ENCODE measurements around the gene PMS1.

- TF ChIP-seq POLR2A (IDR thresholded peaks at IDR 0.05; ENCODE audit: low read depth, low read length) = no peak
- no peak for TF ChIP-seq POLR2AphosphoS5 (IDR thresholded peaks at IDR 0.05; ENCODE audit: low read depth, low read length)
- no peak for TF ChIP-seq TAF1 (IDR thresholded peaks at IDR 0.05; ENCODE audit: low read depth, low read length)
- TF ChIP-seq SPI1 (IDR thresholded peaks at IDR 0.05; ENCODE audit: low read depth, low read length) = no peak
- TF ChIP-seq PAX5 (IDR thresholded peaks at IDR 0.05; ENCODE audit: insufficient read depth, low read length, severe bottlenecking) = no peak
- no peak for TF ChIP-seq POU2F2 (IDR thresholded peaks at IDR 0.05; ENCODE audit: low read depth, low read length)
These were observed 18.2 kb downstream of the PMS1 start for GRCh38 chr2:189802396-189802912.

All from GM12891 (cell line).